HG02981 (cell line): ENCODE results near the gene SLC3A2.
"Not testable (repeated sequence)": the region's sequence is repeated elsewhere in the genome, so short reads cannot be mapped to it uniquely, and the experiment has no call there.

Experiments used
- ATAC-seq: cut with Tn5 transposase; IDR thresholded peaks from one replicate; pipeline ENCODE4 v1.9.1; 2021; ENCODE audit warnings: mild to moderate bottlenecking, moderate library complexity; ENCODE audit not compliant: unreplicated experiment

The SLC3A2 gene

DNA sequence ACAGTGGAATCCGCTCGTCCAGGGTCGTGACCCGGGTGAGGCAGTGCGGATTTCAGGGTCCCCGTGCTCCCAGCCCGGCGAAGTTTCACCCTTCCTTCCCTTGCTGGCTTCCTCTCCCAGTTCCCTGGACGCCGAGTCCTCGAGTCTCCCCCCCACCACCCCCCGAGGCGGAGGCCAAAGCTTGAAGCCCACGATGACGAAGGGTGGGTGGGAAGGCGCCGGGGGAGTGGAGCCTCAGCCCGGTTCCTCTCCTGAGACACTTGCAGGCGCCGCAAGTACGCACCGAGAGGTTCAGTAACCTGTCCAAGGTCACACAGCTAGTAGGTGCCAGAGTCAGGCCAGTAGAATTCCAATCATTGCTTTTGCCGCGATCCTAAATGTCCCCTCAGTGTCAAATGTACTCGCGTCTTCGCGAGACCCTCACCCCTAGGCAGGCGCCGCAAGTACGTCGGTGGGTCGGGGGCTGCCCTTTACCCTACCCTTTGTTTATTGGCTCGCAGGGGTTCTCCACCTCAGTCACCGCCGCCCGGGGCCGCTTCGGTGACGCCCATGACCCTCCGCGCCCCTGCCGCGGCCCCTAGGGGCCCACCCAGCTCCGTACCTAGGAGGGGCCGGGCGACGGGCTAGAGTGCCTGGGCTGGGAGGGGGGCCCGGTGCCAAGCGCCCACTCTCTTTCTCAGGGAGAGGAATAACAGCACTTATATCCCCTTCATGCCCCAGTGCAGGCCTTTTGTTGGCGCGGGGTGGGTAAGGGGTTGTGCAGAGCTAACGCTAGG lies 46.2 kb downstream of the SLC3A2 start:
- no peak for ATAC-seq

DNA sequence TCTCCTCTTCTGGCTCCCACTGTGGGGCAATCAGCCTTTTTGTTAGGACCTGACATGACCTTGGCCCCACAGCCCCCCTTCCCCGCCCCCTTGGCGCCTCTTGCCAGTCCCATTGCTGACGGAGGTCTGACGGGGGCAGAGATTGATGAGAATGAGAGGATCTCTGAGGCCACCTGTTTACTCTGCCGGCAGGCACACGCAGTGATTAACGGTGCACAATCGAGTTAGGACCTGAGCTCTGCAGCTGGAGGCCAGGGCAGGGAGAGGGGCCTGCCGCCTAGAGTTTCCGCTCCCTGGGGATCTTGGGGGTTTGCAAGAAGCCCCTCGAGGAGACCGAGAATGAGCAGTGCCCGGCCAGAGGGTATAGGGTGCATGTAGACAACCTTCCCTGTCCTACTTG lies 47.3 kb downstream of the SLC3A2 start:
- no peak for ATAC-seq

DNA sequence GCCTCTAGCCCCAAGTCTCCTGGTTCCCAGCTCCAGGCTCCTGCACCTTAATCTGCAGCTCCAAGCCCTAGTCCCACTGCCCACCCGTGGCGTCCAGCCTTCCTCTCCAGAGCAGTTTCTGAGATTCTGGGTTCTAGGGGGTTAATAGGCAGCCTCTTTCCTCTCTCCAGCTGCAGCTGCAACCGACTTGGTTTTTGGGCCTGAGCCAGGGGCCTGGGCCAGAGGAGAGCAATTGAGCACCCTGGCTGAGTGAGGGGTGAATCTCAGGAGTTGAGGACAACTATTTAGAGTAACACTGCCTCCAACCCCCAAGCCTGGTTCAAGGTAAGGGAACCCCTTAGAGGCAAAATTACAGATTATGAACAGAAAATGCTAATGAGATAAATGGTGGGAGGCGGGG lies 49.5 kb downstream of the SLC3A2 start:
- ATAC-seq, result no peak

DNA sequence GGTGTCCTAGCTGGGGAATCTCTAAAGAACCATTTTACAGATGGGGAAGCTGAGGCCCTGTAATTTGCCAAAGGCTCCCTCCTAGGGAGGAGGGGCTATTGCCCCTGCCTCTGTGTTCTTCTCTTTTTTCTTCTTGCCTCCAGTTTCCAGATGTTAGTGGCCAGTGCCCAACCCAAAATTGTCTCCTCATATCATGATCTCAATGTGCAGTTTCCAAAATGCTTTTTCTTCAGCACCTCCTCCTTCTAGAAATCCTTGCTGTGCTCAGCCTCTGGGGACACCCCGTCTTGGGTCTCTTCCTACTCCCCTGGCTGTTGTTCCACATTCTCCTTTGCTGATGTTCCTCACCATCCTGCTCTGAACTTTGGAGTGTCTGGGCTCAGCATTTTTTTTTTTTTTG lies 50.0 kb downstream of the SLC3A2 start:
- ATAC-seq, result no peak

DNA sequence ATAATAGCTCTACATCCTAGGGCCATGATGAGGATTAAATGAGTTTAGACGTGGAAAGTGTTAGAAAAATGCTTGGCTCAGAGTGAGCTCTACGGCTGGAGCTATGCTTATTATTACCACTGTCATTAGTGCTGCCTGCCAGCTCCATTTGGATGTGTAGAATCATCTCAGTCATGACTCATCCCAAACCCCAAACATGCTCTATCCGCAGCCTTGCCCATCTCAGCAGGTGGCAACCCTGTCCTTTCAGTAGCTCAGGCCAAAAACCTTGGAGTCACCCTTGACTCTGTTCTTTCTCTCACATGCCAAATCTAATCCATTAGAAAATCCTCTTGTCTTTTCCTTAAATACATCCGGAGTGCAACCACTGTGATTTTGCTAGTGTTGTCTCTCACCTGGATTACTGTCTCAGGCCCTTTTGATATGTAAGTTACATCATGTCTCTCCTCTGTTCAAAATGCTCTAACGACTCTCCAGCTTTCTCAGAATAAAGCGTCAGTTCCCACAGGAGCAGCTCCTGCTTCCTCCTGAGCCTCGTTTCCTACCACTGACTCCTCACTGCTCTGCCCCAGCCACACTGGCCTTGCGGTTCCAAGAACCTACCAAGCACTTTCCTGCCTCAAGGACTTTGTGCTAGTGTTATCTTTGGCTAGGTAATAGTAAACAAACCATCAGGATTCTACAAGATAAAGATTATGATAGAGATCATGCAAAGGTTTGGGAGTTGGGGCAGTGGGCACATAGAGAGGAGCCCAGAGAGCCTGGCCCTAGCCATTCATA lies 51.0 kb downstream of the SLC3A2 start:
- ATAC-seq, result no peak

DNA sequence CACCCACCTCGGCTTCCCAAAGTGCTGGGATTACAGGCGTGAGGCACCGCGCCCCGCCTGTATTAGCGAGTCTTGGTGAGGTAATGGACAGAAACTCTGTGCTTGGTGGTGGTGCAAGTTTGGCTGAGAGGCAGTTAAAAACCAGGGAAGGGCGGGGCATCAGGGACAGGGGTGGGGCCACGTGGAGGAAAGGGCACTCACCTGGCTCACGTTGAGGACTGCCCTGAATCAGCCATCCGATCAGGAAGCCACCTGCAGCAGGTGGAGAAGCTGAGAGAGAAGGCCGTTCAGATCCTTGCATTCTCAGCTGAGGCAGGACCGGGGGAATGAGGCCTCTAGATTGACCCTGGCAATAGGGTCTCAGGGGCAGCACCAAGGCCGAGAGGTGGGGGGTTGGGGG lies 52.6 kb downstream of the SLC3A2 start:
- ATAC-seq, result no peak

DNA sequence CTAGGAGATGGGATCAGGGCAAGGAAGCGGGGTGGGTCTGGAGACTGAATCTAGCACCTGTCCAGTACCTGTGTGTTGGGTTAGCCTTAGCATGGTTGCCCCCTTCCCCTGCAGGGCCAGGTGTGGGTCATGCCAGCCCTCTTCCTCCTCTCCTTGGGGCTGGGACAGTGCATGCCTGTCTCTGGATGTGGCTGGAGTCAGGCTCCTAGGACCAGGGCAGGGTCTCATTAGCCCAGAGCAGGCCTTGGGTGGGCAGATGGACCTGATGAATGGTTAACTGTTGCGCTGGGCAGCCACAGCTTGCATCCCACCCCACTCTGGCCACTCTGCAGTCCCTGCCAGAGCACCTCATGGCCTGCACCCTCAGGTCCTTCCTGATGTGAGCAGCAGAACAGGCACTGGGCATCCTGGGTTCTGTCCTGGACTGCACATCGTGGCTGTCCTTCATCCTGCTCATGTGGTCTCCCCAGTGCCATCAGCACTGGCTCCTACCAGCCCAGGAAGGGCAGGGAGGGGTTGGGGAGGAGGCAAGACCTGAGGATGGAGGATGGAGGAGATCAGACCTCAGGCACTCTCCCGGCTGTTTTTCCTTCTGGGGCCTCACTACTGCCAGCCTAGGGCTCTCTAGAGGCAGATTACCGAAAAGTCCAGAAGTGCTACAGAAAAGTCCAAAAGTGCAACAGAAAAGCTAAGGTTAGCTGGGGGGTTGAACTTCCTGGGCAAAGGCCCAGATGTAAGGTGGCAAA lies 53.2 kb downstream of the SLC3A2 start:
- no peak for ATAC-seq

DNA sequence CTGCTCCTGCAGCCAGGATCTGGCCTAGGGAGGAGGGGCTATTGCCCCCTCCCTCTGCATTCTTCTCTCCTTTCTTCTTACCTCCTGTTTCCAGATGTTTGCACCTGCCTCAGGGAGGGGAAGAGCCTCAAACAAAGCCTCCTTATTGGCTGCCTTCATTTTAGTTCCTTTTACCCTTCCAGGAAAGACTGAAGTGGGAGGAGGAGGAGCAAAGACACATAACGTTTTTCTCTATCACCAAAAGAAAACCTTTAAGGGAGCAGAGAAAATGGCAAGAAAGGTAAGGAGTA lies 53.7 kb downstream of the SLC3A2 start:
- no peak for ATAC-seq

DNA sequence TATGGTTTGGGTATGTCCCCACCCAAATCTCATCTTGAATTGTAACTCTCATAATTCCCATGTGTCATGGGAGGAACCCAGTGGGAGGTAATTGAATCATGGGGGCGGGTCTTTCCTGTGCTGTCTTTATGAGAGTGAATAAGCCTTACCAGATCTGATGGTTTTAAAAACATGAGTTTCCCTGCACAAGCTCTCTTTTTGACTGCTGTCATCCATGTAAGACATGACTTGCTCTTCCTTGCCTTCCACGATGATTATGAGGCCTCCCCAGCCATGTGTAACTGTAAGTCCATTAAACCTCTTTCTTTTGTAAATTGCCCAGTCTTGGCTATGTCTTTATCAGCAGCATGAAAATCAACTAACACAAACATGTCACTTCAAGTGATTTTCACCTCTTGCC lies 56.8 kb downstream of the SLC3A2 start:
- ATAC-seq, result not testable (repeated sequence)
